UCSD-AML1 (cell line): ENCODE measurements around the gene ITM2B.

Source experiments
- DNase-seq: peaks from one replicate; lab custom pipeline; 2025; ENCODE audit not compliant: unreplicated experiment; lab: John Stamatoyannopoulos, UW

Gene ITM2B

GRCh38 chr13:48255954-48256353, 22.9 kb downstream of the ITM2B start:
- no peak for DNase-seq

- no peak for DNase-seq
These were observed 25.0 kb downstream of the ITM2B start for GRCh38 chr13:48258002-48258401.

GRCh38 chr13:48258430-48258829, 25.4 kb downstream of the ITM2B start:
- DNase-seq, result no peak

- DNase-seq, result no peak
These were observed 28.0 kb downstream of the ITM2B start for GRCh38 chr13:48260970-48261369.

- DNase-seq, result no peak
These were observed 30.2 kb downstream of the ITM2B start for GRCh38 chr13:48263196-48263595.

- no peak for DNase-seq
These were observed 31.1 kb downstream of the ITM2B start for GRCh38 chr13:48264058-48264457.

GRCh38 chr13:48265217-48265815, 32.3 kb downstream of the ITM2B start:
- peak; percentile 20 for DNase-seq

GRCh38 chr13:48266150-48266549, 33.1 kb downstream of the ITM2B start:
- no peak for DNase-seq

GRCh38 chr13:48266701-48267639, 34.0 kb downstream of the ITM2B start:
- DNase-seq, result no peak

- no peak for DNase-seq
These were observed 35.0 kb downstream of the ITM2B start for GRCh38 chr13:48268019-48268418.

- DNase-seq, result no peak
These were observed 40.3 kb downstream of the ITM2B start for GRCh38 chr13:48273346-48273745.

GRCh38 chr13:48275507-48275906, 42.5 kb downstream of the ITM2B start:
- DNase-seq, result no peak

GRCh38 chr13:48278806-48279205, 45.8 kb downstream of the ITM2B start:
- no peak for DNase-seq

- DNase-seq, result no peak
These were observed 48.5 kb downstream of the ITM2B start for GRCh38 chr13:48281556-48281955.

- DNase-seq, result no peak
These were observed 58.7 kb downstream of the ITM2B start for GRCh38 chr13:48291730-48292129.

- no peak for DNase-seq
These were observed 59.6 kb downstream of the ITM2B start for GRCh38 chr13:48292650-48293049.

GRCh38 chr13:48294653-48295052, 61.6 kb downstream of the ITM2B start:
- no peak for DNase-seq

GRCh38 chr13:48295271-48295670, 62.3 kb downstream of the ITM2B start:
- no peak for DNase-seq

GRCh38 chr13:48296528-48296927, 63.5 kb downstream of the ITM2B start:
- no peak for DNase-seq

GRCh38 chr13:48297131-48297786, 64.3 kb downstream of the ITM2B start:
- no peak for DNase-seq

GRCh38 chr13:48299591-48299990, 66.6 kb downstream of the ITM2B start:
- DNase-seq, result no peak

GRCh38 chr13:48302871-48303358, 69.9 kb downstream of the ITM2B start:
- DNase-seq, result no peak
